Measurements from ENCODE around the gene ASPHD1. TPM values are rescaled to one million over a fixed set of nuclear protein-coding genes. Genes with fewer than 3 reads are reported as not detected.

Gene ASPHD1
- total RNA-seq, 4 donors from 2014 or later, result 0.34 TPM; not detected in 3

GRCh38 chr16:29892458-29892813 is 7.9 kb upstream of the ASPHD1 start:
- DNase-seq (ENCODE audit: low spot score in 2 of 2), result no peak
- WGBS, result 95% methylated on average over 6 of the region's 6 CpGs
- TF ChIP-seq POLR2A (IDR thresholded peaks at IDR 0.05) (no peak), EP300 (IDR thresholded peaks at IDR 0.05) (no peak), POLR2AphosphoS5 (IDR thresholded peaks at IDR 0.05) (no peak), CTCF (IDR thresholded peaks at IDR 0.05) (no peak)
- Histone ChIP-seq H3K27me3 (peaks cover 8% of the 10 kb centered on the region), H3K36me3 (no peaks in the 10 kb centered on the region), H3K9me3 (no peaks in the 10 kb centered on the region), H3K4me3 (no peak overlapping the region), H3K27ac (no peak overlapping the region), H3K4me1 (no peaks in the 10 kb centered on the region)

- H3K36me3 ChIP-seq, result no peaks in the 10 kb centered on the region
- DNase-seq (ENCODE audit: low spot score in 2 of 2), result no peak
- no peaks in the 10 kb centered on the region for H3K4me1 ChIP-seq
- H3K9me3 ChIP-seq, result no peaks in the 10 kb centered on the region
- no peak overlapping the region for H3K27ac ChIP-seq
- no peak overlapping the region for H3K4me3 ChIP-seq
- no peak for TF ChIP-seq CTCF (IDR thresholded peaks at IDR 0.05)
- peaks cover 20% of the 10 kb centered on the region for H3K27me3 ChIP-seq
- 91% methylated on average over 3 of the region's 3 CpGs for WGBS
These were observed 6.7 kb upstream of the ASPHD1 start for GRCh38 chr16:29893553-29893952.

- no peak for TF ChIP-seq POLR2AphosphoS5 (IDR thresholded peaks at IDR 0.05)
- TF ChIP-seq CTCF (IDR thresholded peaks at IDR 0.05), result no peak
- no peak for TF ChIP-seq POLR2A (IDR thresholded peaks at IDR 0.05)
- no peak for DNase-seq (ENCODE audit: low spot score in 2 of 2)
- Histone ChIP-seq H3K4me1 (peaks cover 5% of the 10 kb centered on the region), H3K27me3 (peaks cover 25% of the 10 kb centered on the region), H3K27ac (no peak overlapping the region), H3K4me3 (no peak overlapping the region), H3K36me3 (no peaks in the 10 kb centered on the region), H3K9me3 (no peaks in the 10 kb centered on the region)
- WGBS, result 65% methylated on average over 4 of the region's 4 CpGs
These were observed 5.9 kb upstream of the ASPHD1 start for GRCh38 chr16:29894352-29894751.

- Histone ChIP-seq H3K4me3 (no peak overlapping the region), H3K9me3 (no peaks in the 10 kb centered on the region), H3K4me1 (peaks cover 19% of the 10 kb centered on the region), H3K36me3 (no peaks in the 10 kb centered on the region), H3K27ac (no peak overlapping the region), H3K27me3 (peaks cover 25% of the 10 kb centered on the region)
- 58% methylated on average over 2 of the region's 15 CpGs for WGBS
- DNase-seq (ENCODE audit: low spot score in 2 of 2), result no peak
- TF ChIP-seq CTCF (IDR thresholded peaks at IDR 0.05) (no peak), EP300 (IDR thresholded peaks at IDR 0.05) (no peak)
These were observed 3.4 kb upstream of the ASPHD1 start for GRCh38 chr16:29896841-29897240.

GRCh38 chr16:29897333-29897732 is 3.0 kb upstream of the ASPHD1 start:
- TF ChIP-seq POLR2A (IDR thresholded peaks at IDR 0.05) (no peak), POLR2AphosphoS5 (IDR thresholded peaks at IDR 0.05) (no peak), CTCF (IDR thresholded peaks at IDR 0.05) (no peak), EP300 (IDR thresholded peaks at IDR 0.05) (no peak)
- DNase-seq (ENCODE audit: low spot score in 2 of 2), result no peak
- 46% methylated on average over 4 of the region's 4 CpGs for WGBS
- Histone ChIP-seq H3K4me1 (peaks cover 19% of the 10 kb centered on the region), H3K27me3 (peaks cover 25% of the 10 kb centered on the region), H3K27ac (no peak overlapping the region), H3K9me3 (no peaks in the 10 kb centered on the region), H3K36me3 (no peaks in the 10 kb centered on the region), H3K4me3 (no peak overlapping the region)

Data from suprapubic skin (tissue), 4 donors.